Testis (tissue), 2 donors: ENCODE data around the gene OR2T34.

ENCODE experiments used
- CTCF ChIP-seq, 3 experiments: fragments of 450-650 bp in 2 of 3; fragments of 200-600 bp in 1 of 3; sonication (generic) in 1 of 3; IDR thresholded peaks; one replicate each; pipeline ENCODE4 v1.5.1; 2016 to 2019; ENCODE audit warnings: antibody characterized with exemption in 3 of 3, mild to moderate bottlenecking in 2 of 3, moderate library complexity in 1 of 3
- POLR2A ChIP-seq: fragments of 450-650 bp; IDR thresholded peaks from one replicate; pipeline ENCODE4 v1.6.1; 2017; ENCODE audit warnings: antibody characterized with exemption, mild to moderate bottlenecking, moderate library complexity

- TF ChIP-seq CTCF (IDR thresholded peaks at IDR 0.05) (no peak), POLR2A (no peak)
These were observed 23.0 kb upstream of the OR2T34 start, which contains the start of gene OR2T10 for GRCh38 chr1:248597589-248597988.
